ENCODE measurements around the gene TMEM236.

The TMEM236 gene

DNA sequence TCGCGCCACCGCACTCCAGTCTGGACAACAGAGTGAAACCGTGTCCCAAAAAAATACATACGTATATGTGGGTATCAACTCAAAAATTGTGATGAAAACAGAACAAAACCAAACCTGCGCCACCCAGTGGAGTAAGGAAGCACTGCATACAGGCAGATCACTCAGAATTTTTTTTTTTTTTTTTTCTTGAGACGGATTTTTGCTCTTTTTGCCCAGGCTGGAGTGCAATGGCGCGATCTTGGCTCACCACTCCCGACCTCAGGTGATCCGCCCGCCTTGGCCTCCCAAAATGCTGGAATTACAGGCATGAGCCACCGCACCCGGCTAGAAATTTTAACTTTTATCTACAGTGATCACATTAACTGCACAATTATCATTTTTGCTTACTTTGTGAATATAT, 9.1 kb upstream of the TMEM236 start:
- DNase-seq = peak; percentile 33

- no peak for DNase-seq
These were observed 8.6 kb upstream of the TMEM236 start for GRCh38 chr10:17743437-17743836.

DNA sequence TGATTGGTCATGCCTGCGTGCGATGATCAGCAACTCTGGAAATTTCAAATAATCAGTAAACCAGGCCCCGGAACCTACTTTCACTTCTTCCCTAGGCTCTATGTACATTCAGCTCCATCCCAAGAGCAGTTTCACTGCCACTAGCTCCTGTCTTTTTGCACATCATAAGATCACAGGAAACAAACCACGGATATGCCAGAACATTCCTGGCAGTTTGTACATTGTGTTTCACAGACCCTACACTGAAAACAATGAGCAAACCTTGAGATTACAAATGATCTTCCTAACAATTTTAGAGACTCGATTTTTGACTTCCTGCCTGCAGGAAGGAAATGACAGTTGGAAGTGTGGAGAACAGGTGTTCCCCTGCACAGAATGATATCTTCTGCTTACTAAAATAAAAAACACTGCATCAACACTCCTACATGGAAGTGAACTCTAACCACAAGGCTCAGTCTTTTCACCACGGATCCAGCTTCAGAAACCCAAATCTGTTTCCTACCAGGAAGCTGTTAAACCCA, 7.6 kb upstream of the TMEM236 start:
- DNase-seq = peak; percentile 63

GRCh38 chr10:17747883-17748550, 4.0 kb upstream of the TMEM236 start:
- no peak for DNase-seq

DNA sequence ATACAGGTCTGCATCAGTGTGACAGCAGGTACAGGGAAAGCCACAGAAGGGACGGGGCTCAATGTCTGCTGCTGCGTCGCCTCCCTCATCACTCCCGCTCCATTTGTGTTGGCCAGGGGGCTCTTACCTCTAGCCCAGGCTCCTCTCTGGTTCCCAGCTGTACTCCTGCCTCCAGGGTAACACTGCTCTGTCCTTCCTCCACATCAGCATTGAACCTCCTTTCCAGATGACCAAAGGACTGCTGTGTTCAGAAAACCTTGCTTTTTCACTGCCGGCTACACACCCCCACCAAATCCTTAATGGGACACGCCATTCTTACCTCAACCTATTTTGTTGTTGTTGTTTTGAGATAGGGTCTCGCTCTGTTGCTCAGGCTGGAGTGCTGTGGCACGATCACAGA, 2.1 kb upstream of the TMEM236 start:
- DNase-seq = no peak

GRCh38 chr10:17756557-17757217, 4.7 kb downstream of the TMEM236 start:
- DNase-seq = peak; percentile 12

DNA sequence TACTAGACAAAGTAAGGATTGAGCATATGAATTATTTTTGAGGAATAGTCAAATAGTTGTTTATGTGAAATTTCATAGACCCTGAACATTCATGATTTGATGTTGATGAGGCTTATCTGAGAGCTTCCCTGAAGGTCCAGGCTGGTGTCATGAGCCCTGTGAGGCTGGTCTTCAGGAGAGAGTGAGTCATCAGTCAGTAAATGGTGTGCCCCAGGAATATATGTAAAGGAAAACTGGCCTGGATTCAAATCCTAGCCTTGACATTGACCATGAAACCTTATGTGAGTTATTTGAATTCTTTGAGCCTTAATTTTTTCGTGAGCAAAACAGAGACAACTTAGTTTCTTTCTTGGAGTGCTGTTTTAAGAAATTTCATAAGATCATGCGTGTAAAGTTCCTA, 6.2 kb downstream of the TMEM236 start:
- DNase-seq = no peak

- DNase-seq = no peak
These were observed 6.9 kb downstream of the TMEM236 start for GRCh38 chr10:17758896-17759295.

DNA sequence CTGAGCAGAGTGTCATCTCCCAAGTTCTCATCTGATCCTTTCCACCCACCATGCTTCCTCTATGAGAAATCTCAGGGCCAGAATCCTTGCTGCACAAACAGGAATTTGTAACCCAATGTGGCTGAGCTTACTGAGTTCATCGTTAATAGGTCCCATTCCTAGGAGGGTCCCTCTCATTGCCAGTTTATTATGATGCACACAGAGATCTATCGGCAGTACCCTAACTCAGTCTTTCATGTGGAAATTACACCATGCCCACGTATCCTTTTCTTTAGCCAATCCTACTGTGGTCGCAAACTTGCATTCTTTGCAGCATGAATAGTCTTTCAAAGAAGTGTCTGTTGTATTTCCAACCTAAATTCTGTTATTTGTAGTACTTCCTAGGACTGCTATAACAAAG, 12.1 kb downstream of the TMEM236 start:
- no peak for DNase-seq

GRCh38 chr10:17765602-17766001, 13.6 kb downstream of the TMEM236 start:
- DNase-seq = peak; percentile 5

DNA sequence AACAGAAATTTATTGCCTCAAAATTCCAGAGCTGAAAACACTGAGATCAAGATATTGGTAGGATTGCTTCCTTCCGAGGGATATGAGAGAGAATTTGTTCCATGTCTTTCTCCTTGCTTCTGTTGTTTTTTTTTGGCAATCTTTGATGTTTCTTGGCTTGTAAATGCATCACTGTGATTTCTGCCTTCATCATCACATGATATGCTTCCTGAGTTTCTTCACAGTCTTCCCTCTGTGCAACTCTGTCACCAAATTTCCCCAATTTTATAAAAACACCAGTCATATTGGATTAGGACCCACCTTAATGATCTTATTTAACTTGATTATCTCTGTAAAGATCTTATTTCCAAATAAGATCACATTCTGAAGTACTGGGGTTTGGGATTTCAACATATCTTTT, 14.7 kb downstream of the TMEM236 start:
- DNase-seq = no peak

DNA sequence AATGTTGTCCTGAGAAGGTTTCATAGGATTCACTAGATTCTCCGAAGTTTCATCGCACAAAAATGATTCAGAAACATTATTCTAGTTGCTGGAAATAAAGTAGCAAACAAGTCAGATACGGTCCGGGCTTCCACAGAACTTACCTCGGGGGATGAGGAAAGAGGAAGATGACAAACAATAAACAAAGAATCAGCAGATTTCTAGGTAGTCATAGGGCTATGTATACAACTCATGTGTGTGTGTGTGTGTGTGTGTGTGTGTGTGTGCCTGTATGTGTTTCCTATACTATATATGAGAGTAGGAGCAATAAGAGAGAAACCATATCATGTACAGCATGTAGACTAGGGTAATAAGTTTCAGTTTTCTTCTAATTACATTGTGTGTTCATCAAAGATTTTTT, 16.5 kb downstream of the TMEM236 start:
- no peak for DNase-seq

GRCh38 chr10:17768957-17769356, 17.0 kb downstream of the TMEM236 start:
- DNase-seq = no peak

DNA sequence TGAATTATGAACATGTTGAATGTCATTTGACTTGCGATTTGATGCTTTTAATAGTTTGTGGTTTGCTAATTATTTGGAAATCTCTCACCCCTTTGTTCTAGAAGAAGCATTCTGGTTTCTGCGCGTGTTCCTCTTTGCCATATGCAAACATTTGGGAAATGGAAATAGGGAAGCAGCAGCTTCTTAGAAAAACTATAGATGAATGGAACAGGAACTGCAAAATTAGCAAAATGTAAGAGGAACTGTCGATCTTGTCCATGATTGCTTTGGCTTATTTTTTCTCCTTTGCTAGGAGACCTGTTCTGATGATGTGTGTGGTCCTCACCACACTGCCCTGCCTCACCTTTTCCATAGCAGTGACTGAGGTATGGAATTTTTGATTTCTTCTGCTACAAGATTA, 19.0 kb downstream of the TMEM236 start:
- peak; percentile 79 for DNase-seq

DNA sequence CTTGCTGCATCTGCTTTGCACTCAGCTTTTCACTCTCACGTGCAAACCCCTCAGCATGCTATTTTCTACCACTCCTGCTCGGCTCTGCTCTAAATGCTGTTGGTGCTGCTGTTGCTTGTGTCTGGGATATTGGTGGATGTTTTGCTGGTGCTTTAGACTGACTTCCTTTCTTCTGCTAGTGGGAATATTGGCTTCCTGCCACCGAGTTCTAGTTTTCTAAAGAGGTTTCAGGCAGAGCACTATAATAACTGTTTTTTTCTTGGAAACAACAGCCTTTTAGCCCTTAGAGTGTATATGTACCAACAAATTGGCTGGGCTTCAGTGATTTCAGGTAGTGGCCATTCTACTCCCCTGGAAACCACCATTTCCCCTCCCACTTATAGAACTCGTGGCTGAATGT, 27.8 kb downstream of the TMEM236 start:
- no peak for DNase-seq

- DNase-seq = no peak
These were observed 28.7 kb downstream of the TMEM236 start for GRCh38 chr10:17780727-17781126.

DNA sequence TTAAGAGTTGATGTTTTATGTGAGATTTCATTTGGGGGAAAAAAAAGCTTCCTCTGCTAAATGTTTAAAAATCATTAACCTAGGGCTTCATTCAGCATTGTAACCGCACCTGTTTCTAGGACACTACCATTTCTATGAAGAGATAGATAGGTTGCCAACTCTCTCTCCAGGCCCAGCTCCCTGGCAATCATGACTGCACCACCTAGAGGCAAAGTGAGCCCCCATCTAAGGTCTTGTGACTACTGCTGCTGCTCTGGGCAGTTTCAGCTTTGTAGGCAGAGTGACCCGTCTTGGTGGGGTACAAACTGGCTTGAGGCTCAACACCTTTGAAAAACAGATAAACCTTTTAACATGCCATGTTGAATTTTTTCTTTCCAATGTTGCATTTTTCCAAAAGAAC, 29.9 kb downstream of the TMEM236 start:
- DNase-seq = no peak

GRCh38 chr10:17782921-17783665, 31.1 kb downstream of the TMEM236 start:
- no peak for DNase-seq

- DNase-seq = peak; percentile 13
These were observed 31.8 kb downstream of the TMEM236 start for GRCh38 chr10:17783751-17784150.

DNA sequence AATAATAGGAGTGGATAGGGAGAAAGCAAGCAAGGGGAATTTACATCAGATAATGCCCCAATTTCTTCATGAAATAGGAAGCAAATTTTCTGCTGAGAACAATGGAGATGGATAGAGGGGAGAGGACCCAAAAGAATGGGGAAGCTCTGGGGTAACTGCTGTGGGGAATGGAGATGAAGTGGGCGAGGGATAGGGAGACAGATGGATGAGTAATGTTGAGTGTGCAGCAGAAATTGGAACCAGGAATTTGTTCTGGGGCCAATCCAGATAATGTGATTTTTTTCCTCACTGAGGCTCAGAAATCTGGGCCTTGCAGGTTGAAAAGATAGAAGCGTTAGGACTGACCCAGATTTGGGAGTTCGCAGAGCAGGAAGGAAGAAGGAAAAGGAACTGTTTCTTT, 32.7 kb downstream of the TMEM236 start:
- DNase-seq = no peak

- DNase-seq = peak; percentile 22
These were observed 33.4 kb downstream of the TMEM236 start for GRCh38 chr10:17785276-17785930.

DNA sequence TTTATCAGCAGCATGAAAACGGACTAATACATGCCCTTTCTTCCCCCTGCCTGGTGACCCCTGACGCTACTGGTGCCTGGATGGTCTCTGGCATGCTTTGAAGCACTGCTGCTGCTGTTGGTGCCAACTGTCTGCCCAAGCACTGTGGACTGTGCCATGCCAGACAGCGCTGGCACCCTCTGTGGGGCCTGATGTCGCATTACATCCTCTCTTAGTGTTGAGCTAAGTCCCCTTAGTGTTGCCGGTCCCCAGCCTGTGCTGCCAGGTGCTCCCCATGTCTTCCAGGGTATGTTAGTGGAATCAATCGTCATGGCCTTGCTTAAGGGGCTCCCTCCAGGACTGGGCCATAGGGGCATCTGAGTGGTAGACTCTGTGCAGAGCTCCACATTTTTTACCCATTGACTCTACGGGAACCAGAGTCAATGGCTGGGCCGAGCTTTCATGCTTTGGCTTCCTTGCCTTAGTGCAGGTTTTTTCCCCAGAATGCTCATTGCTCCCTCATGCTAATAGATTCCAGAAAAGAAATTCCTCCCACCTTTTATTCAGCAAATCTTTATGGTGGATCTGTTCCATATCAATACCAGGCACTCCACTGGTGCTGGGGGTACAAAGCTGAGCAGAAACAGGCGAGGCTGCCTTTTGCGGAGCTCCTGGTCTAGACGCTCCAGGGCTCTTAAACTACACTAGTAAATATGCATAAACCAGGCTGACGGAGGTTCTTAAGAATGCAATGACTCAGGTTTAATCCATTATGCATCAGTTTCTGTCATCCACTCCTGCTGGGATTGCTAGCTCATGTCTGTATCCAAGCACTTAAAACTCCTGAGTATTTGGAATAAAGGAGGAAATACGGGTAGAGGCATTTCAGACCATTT, 35.3 kb downstream of the TMEM236 start:
- no peak for DNase-seq
